GM12872 (cell line): ENCODE data around the gene DLG2.

ENCODE experiments used
- CTCF ChIP-seq: IDR thresholded peaks from 3 replicates; pipeline ENCODE4 v1.5.1; 2011; ENCODE audit warnings: low read depth, mild to moderate bottlenecking, low read length, moderate library complexity; ENCODE audit not compliant: insufficient read depth

DLG2 gene

GRCh38 chr11:84924154-84924692, 702.9 kb downstream of the DLG2 start:
- no peak for TF ChIP-seq CTCF

- no peak for TF ChIP-seq CTCF
These were observed 703.7 kb downstream of the DLG2 start for GRCh38 chr11:84923489-84923888.

GRCh38 chr11:84922836-84923235, 704.3 kb downstream of the DLG2 start:
- TF ChIP-seq CTCF, result no peak

GRCh38 chr11:84922212-84922805, 704.8 kb downstream of the DLG2 start:
- TF ChIP-seq CTCF, result no peak

- TF ChIP-seq CTCF, result no peak
These were observed 712.6 kb downstream of the DLG2 start for GRCh38 chr11:84914511-84914910.

- TF ChIP-seq CTCF, result no peak
These were observed 717.4 kb downstream of the DLG2 start for GRCh38 chr11:84909740-84910139.

- TF ChIP-seq CTCF, result no peak
These were observed 720.1 kb downstream of the DLG2 start for GRCh38 chr11:84906995-84907394.
